HepG2 (cell line): ENCODE measurements around the gene RRP36. TPM values are rescaled to one million over a fixed set of nuclear protein-coding genes. Genes with fewer than 3 reads are reported as not detected.
A peak's percentile ranks its signal among the peaks of the same experiment; 100 is the strongest.

Experiments used
- DPF2 ChIP-seq: sonication (generic); formaldehyde crosslinking; IDR thresholded peaks from 2 replicates; pipeline ENCODE4 v1.4.0; 2020; ENCODE audit warnings: mild to moderate bottlenecking, low read depth, missing genetic modification reagents, borderline replicate concordance
- EHMT2 ChIP-seq: fragments of 200-600 bp; sonication (generic); IDR thresholded peaks from 2 replicates; pipeline ENCODE4 v1.7.0; 2017; ENCODE audit warnings: antibody characterized with exemption, low read depth, low read length, borderline replicate concordance
- GATAD2A ChIP-seq: IDR thresholded peaks from 2 replicates; pipeline ENCODE4 v1.6.1; 2016
- HMGA1 ChIP-seq: sonication (generic); formaldehyde crosslinking; conservative IDR thresholded peaks from 2 replicates; pipeline ENCODE4 v1.4.0; 2020; ENCODE audit warnings: missing genetic modification reagents
- KDM2A ChIP-seq: sonication (generic); formaldehyde crosslinking; IDR thresholded peaks from 2 replicates; pipeline ENCODE4 v1.4.0; 2020; ENCODE audit warnings: low read depth, missing genetic modification reagents, borderline replicate concordance
- MED1 ChIP-seq: sonication (generic); formaldehyde crosslinking; IDR thresholded peaks from 2 replicates; pipeline ENCODE4 v1.4.0; 2020; ENCODE audit warnings: missing genetic modification reagents
- PBX3 ChIP-seq: sonication (generic); formaldehyde crosslinking; IDR thresholded peaks from 2 replicates; pipeline ENCODE4 v1.8.1; 2023; ENCODE audit warnings: missing genetic modification reagents, inconsistent platforms, borderline replicate concordance
- RERE ChIP-seq: IDR thresholded peaks from 2 replicates; pipeline ENCODE4 v1.6.1; 2016; ENCODE audit warnings: low read depth, missing genetic modification reagents, missing compliant biosample characterization
- RNF2 ChIP-seq: fragments of 450-650 bp; conservative IDR thresholded peaks from 2 replicates; pipeline ENCODE4 v1.6.1; 2016; ENCODE audit warnings: low read depth
- SMYD3 ChIP-seq: sonication (generic); formaldehyde crosslinking; IDR thresholded peaks from 2 replicates; pipeline ENCODE4 v1.8.1; 2023; ENCODE audit warnings: mild to moderate bottlenecking, missing genetic modification reagents
- TFDP2 ChIP-seq: sonication (generic); formaldehyde crosslinking; IDR thresholded peaks from 2 replicates; pipeline ENCODE4 v1.4.0; 2020; ENCODE audit warnings: missing genetic modification reagents
- YEATS4 ChIP-seq: sonication (generic); formaldehyde crosslinking; IDR thresholded peaks from 2 replicates; pipeline ENCODE4 v1.4.0; 2020; ENCODE audit warnings: missing genetic modification reagents, borderline replicate concordance
- ZBTB14 ChIP-seq: sonication (generic); formaldehyde crosslinking; IDR thresholded peaks from 2 replicates; pipeline ENCODE4 v1.4.0; 2020; ENCODE audit warnings: missing genetic modification reagents
- ZMYM3 ChIP-seq: sonication (generic); formaldehyde crosslinking; IDR thresholded peaks from 2 replicates; pipeline ENCODE4 v1.5.1; 2020; ENCODE audit warnings: mild to moderate bottlenecking, missing genetic modification reagents
- ZNF251 ChIP-seq: sonication (generic); formaldehyde crosslinking; IDR thresholded peaks from 2 replicates; pipeline ENCODE4 v1.9.0; 2021; ENCODE audit warnings: mild to moderate bottlenecking, missing genetic modification reagents
- ZNF562 ChIP-seq: sonication (generic); formaldehyde crosslinking; IDR thresholded peaks from 2 replicates; pipeline ENCODE4 v1.8.0; 2022; ENCODE audit warnings: missing genetic modification reagents, borderline replicate concordance
- ZNF564 ChIP-seq: sonication (generic); formaldehyde crosslinking; IDR thresholded peaks from 2 replicates; pipeline ENCODE4 v1.8.1; 2023; ENCODE audit warnings: mild to moderate bottlenecking, missing genetic modification reagents
- ZNF660 ChIP-seq: sonication (generic); formaldehyde crosslinking; IDR thresholded peaks from 2 replicates; pipeline ENCODE4 v1.5.1; 2020; ENCODE audit warnings: mild to moderate bottlenecking, low read depth, missing genetic modification reagents, borderline replicate concordance
- ZNF788 ChIP-seq: sonication (generic); formaldehyde crosslinking; IDR thresholded peaks from 2 replicates; pipeline ENCODE4 v1.5.0; 2020; ENCODE audit warnings: mild to moderate bottlenecking, missing genetic modification reagents, borderline replicate concordance
- ZNF841 ChIP-seq: sonication (generic); formaldehyde crosslinking; IDR thresholded peaks from 2 replicates; pipeline ENCODE4 v1.8.1; 2023; ENCODE audit warnings: missing genetic modification reagents, borderline replicate concordance
- ZSCAN25 ChIP-seq: sonication (generic); formaldehyde crosslinking; IDR thresholded peaks from 2 replicates; pipeline ENCODE4 v1.8.0; 2022; ENCODE audit warnings: mild to moderate bottlenecking, missing genetic modification reagents
- polyA plus RNA-seq, 8 experiments: library from polyadenylated mRNA; depleted of rRNA in 3 of 8; stranded (reverse) in 7 of 8; unstranded in 1 of 8; fragments of >200 nt; fragmentation: Illumina TruSeq in 4 of 8; extraction: Trizol in 4 of 8; gene quantifications; 2 replicates each; pipeline versions ENCODE4 v1.2.1 to v1.2.3, GENCODE V29; 2011 to 2016; ENCODE audit warnings: low read depth in 4 of 8, missing spikeins in 1 of 8, mixed read lengths in 1 of 8; ENCODE audit not compliant: insufficient read depth in 1 of 8
- total RNA-seq, 5 experiments: library from RNA; depleted of rRNA; stranded (reverse); fragments of >200 nt; fragmentation: Illumina TruSeq; extraction: Trizol; gene quantifications; 2 replicates each; pipeline ENCODE4 v1.2.3, GENCODE V29; 2016; ENCODE audit warnings: low read depth in 1 of 5

Gene RRP36
- total and polyA plus RNA-seq, 2 of the 13 experiments (the other 11 are each of a cell fraction or from before 2014, with no cell fraction given), result 29.5 to 144 TPM

GRCh38 chr6:43060034-43060754, 38.8 kb downstream of the RRP36 start (continued):
- TF ChIP-seq ZBTB14 (CRISPR knock-in tag) (no peak), ZNF660 (no peak), SMYD3 (CRISPR knock-in tag) (peak; percentile 84; the same call in 1 of the 2 replicates), KDM2A (CRISPR knock-in tag) (no peak; the same call in 1 of the 2 replicates), GATAD2A (CRISPR knock-in tag) (peak; percentile 70), TFDP2 (CRISPR knock-in tag) (no peak), RNF2 (no peak), RERE (CRISPR knock-in tag) (no peak), EHMT2 (no peak), YEATS4 (CRISPR knock-in tag) (no peak), ZMYM3 (CRISPR knock-in tag) (peak; percentile 52; the same call in 1 of the 2 replicates), ZNF564 (peak; percentile 35; the same call in 1 of the 2 replicates), ZNF788 (peak; percentile 91; the same call in 1 of the 2 replicates), ZNF562 (CRISPR knock-in tag) (no peak), ZNF251 (CRISPR knock-in tag) (no peak), ZSCAN25 (CRISPR knock-in tag) (peak; percentile 98), ZNF841 (CRISPR knock-in tag) (no peak), MED1 (peak; percentile 58; the same call in 1 of the 2 replicates), DPF2 (peak; percentile 71), PBX3 (no peak), HMGA1 (CRISPR knock-in tag) (no peak)
